AG04450 (cell line): Measurements from ENCODE around the gene DCBLD2. TPM values are rescaled to one million over a fixed set of nuclear protein-coding genes. Genes with fewer than 3 reads are reported as not detected.
A peak's percentile ranks its signal among the peaks of the same experiment; 100 is the strongest.

ENCODE experiments used
- CTCF ChIA-PET: fragments of 300-600, 350-600 bp; formaldehyde crosslinking; extraction: SDS; loops from one replicate; lab custom pipeline; 2022; ENCODE audit warnings: antibody characterized with exemption, inconsistent platforms; lab: Charles Lee
- POLR2A ChIA-PET: fragments of 350-600 bp; formaldehyde crosslinking; extraction: SDS; loops from one replicate; lab custom pipeline; 2021; ENCODE audit warnings: antibody characterized with exemption, inconsistent platforms; lab: Yijun Ruan, JAX
- DNase-seq: peaks from one replicate; pipeline ENCODE4 v3.0.0-alpha.2; 2011; ENCODE audit warnings: low read depth, low spot score
- H3K27ac ChIP-seq: one replicate; pipeline ENCODE4 v1.5.1; 2012; ENCODE audit warnings: low read depth, low read length, control low read depth
- H3K27me3 ChIP-seq: one replicate; pipeline ENCODE4 v1.6.0; 2012; ENCODE audit warnings: low read length; ENCODE audit not compliant: control insufficient read depth, insufficient read depth
- H3K4me3 ChIP-seq: 2 replicates; pipeline ENCODE4 v1.5.1; 2011; ENCODE audit warnings: mild to moderate bottlenecking, low read depth, low read length, control low read depth
- H3K9me3 ChIP-seq: 2 replicates; pipeline ENCODE4 v1.5.1; 2012; ENCODE audit warnings: low read length; ENCODE audit not compliant: control insufficient read depth, insufficient read depth
- CTCF ChIP-seq: IDR thresholded peaks from 2 replicates; pipeline ENCODE4 v1.5.1; 2011; ENCODE audit warnings: low read depth, low read length, control low read depth, inconsistent platforms
- polyA plus RNA-seq: library from polyadenylated mRNA; depleted of rRNA; stranded (reverse); fragments of >200 nt; gene quantifications from 2 replicates; pipeline ENCODE4 v1.2.3, GENCODE V29; 2011

Gene DCBLD2
- polyA plus RNA-seq, 1 experiment = 202 TPM

GRCh38 chr3:98787181-98787580 is 114.3 kb downstream of the DCBLD2 start:
- H3K4me3 ChIP-seq = no peak overlapping the region
- no peaks in the 10 kb centered on the region for H3K27me3 ChIP-seq
- no peak for TF ChIP-seq CTCF
- H3K9me3 ChIP-seq = no peaks in the 10 kb centered on the region
- no peak for DNase-seq
- CTCF ChIA-PET = interaction anchor here (0.6 kb wide), 1 partner anchor 202 kb away, joined by 5 read pairs; no protein-coding TSS in a partner anchor
- POLR2A ChIA-PET = no interaction called here
- no peak overlapping the region for H3K27ac ChIP-seq

GRCh38 chr3:98786364-98787006 is 115.0 kb downstream of the DCBLD2 start:
- Histone ChIP-seq H3K9me3 (no peaks in the 10 kb centered on the region), H3K27ac (no peak overlapping the region), H3K4me3 (no peak overlapping the region), H3K27me3 (no peaks in the 10 kb centered on the region)
- CTCF ChIA-PET = interaction anchor here (0.6 to 3.2 kb wide), 2 partner anchors 190 to 201 kb away, joined by 5 to 12 read pairs; no protein-coding TSS in a partner anchor
- no peak for DNase-seq
- no peak for TF ChIP-seq CTCF
- POLR2A ChIA-PET = no interaction called here

GRCh38 chr3:98784666-98785600 is 116.6 kb downstream of the DCBLD2 start:
- POLR2A ChIA-PET = interaction anchor here (0.7 kb wide), 1 partner anchor 191 kb away, joined by 3 read pairs; the partner anchor contains the start of gene CPOX
- Histone ChIP-seq H3K9me3 (no peaks in the 10 kb centered on the region), H3K4me3 (no peak overlapping the region), H3K27me3 (no peaks in the 10 kb centered on the region), H3K27ac (peak overlapping the region; percentile 72)
- DNase-seq = peak; percentile 84
- TF ChIP-seq CTCF = no peak
- CTCF ChIA-PET = interaction anchor here (0.5 to 3.2 kb wide), 4 partner anchors 80 to 209 kb away, joined by 3 to 12 read pairs (median 6); no protein-coding TSS in a partner anchor

- CTCF ChIA-PET = interaction anchor here (3.2 kb wide), 1 partner anchor 187 kb away, joined by 12 read pairs; no protein-coding TSS in a partner anchor
Measured at GRCh38 chr3:98784042-98784441, 117.5 kb downstream of the DCBLD2 start.

More at GRCh38 chr3:98784042-98784441, 117.5 kb downstream of the DCBLD2 start:
- Histone ChIP-seq H3K4me3 (no peak overlapping the region), H3K27me3 (no peaks in the 10 kb centered on the region), H3K27ac (no peak overlapping the region), H3K9me3 (no peaks in the 10 kb centered on the region)
- POLR2A ChIA-PET = interaction anchor here (0.7 kb wide), 1 partner anchor 190 kb away, joined by 3 read pairs; the partner anchor contains the start of gene CPOX
- no peak for TF ChIP-seq CTCF
- no peak for DNase-seq
